Liver (tissue), 9 donors: Measurements from ENCODE around the gene BRI3BP. TPM values are rescaled to one million over a fixed set of nuclear protein-coding genes. Genes with fewer than 3 reads are reported as not detected.

Source experiments
- DNase-seq: peaks from one replicate; pipeline ENCODE4 v3.0.0-alpha.2; 2017; ENCODE audit warnings: low spot score
- H3K27ac ChIP-seq, 2 donors: one replicate each; pipeline ENCODE4 v1.7.0; 2013; ENCODE audit warnings: inconsistent platforms in 2 of 2, low read length in 2 of 2, control low read depth in 1 of 2, low read depth in 1 of 2, mild to moderate bottlenecking in 1 of 2
- H3K27me3 ChIP-seq, 4 donors: one replicate each; pipeline versions ENCODE4 v1.6.1 to v1.7.0; 2013; ENCODE audit warnings: low read length in 3 of 4, inconsistent platforms in 1 of 4, mild to moderate bottlenecking in 1 of 4, moderate library complexity in 1 of 4; ENCODE audit not compliant: control insufficient read depth in 4 of 4, insufficient read depth in 4 of 4
- H3K36me3 ChIP-seq, 4 donors: one replicate each; pipeline versions ENCODE4 v1.6.1 to v1.7.0; 2013; ENCODE audit warnings: low read length in 3 of 4, mild to moderate bottlenecking in 3 of 4, low read depth in 1 of 4, moderate library complexity in 1 of 4; ENCODE audit not compliant: control insufficient read depth in 4 of 4, insufficient read depth in 3 of 4
- H3K4me1 ChIP-seq, 4 donors: one replicate each; pipeline versions ENCODE4 v1.6.1 to v1.7.0; 2013; ENCODE audit warnings: low read length in 3 of 4, mild to moderate bottlenecking in 3 of 4, moderate library complexity in 1 of 4; ENCODE audit not compliant: control insufficient read depth in 4 of 4, insufficient read depth in 4 of 4
- H3K4me3 ChIP-seq, 3 donors: one replicate each; pipeline versions ENCODE4 v1.6.1 to v1.7.0; 2013; ENCODE audit warnings: low read length in 3 of 3, control low read depth in 1 of 3, low read depth in 1 of 3, mild to moderate bottlenecking in 1 of 3
- H3K9ac ChIP-seq, 2 donors: one replicate each; pipeline ENCODE4 v1.7.0; 2013; ENCODE audit warnings: low read length in 2 of 2, mild to moderate bottlenecking in 2 of 2, moderate library complexity in 2 of 2, control low read depth in 1 of 2, low read depth in 1 of 2
- H3K9me3 ChIP-seq, 4 donors: one replicate each; pipeline versions ENCODE4 v1.6.1 to v1.7.0; 2013; ENCODE audit warnings: low read length in 3 of 4; ENCODE audit not compliant: control insufficient read depth in 4 of 4
- ATF3 ChIP-seq: IDR thresholded peaks from 2 replicates; pipeline ENCODE4 v1.6.1; 2016; ENCODE audit warnings: antibody characterized with exemption
- CTCF ChIP-seq: fragments of 150-350 bp; IDR thresholded peaks from 2 replicates; pipeline ENCODE4 v1.5.1; 2017; ENCODE audit warnings: improper control_type of control experiment, low read depth, low read length; ENCODE audit not compliant: missing input control
- EGR1 ChIP-seq, 2 donors: IDR thresholded peaks; 2 replicates each; pipeline ENCODE4 v1.6.1; 2016 to 2018; ENCODE audit warnings: antibody characterized with exemption in 2 of 2, low read depth in 2 of 2
- FOXA1 ChIP-seq: IDR thresholded peaks from 2 replicates; pipeline ENCODE4 v1.6.1; 2016; ENCODE audit warnings: antibody characterized with exemption
- FOXA2 ChIP-seq: IDR thresholded peaks from 2 replicates; pipeline ENCODE4 v1.6.1; 2016; ENCODE audit warnings: antibody characterized with exemption
- GABPA ChIP-seq, 2 donors: IDR thresholded peaks in 1 of 2; conservative IDR thresholded peaks in 1 of 2; 2 replicates each; pipeline ENCODE4 v1.6.1; 2016; ENCODE audit warnings: antibody characterized with exemption in 2 of 2, mild to moderate bottlenecking in 1 of 2, moderate library complexity in 1 of 2
- HNF4A ChIP-seq, 2 donors: conservative IDR thresholded peaks; 2 replicates each; pipeline ENCODE4 v1.6.1; 2016; ENCODE audit warnings: antibody characterized with exemption in 2 of 2, mild to moderate bottlenecking in 2 of 2
- HNF4G ChIP-seq: IDR thresholded peaks from 2 replicates; pipeline ENCODE4 v1.6.1; 2016; ENCODE audit warnings: antibody characterized with exemption
- JUND ChIP-seq, 2 donors: IDR thresholded peaks; 2 replicates each; pipeline ENCODE4 v1.6.1; 2016; ENCODE audit warnings: antibody characterized with exemption in 2 of 2
- NR2F2 ChIP-seq: IDR thresholded peaks from 2 replicates; pipeline ENCODE4 v1.6.1; 2016; ENCODE audit warnings: antibody characterized with exemption
- RAD21 ChIP-seq, 2 donors: IDR thresholded peaks; 2 replicates each; pipeline ENCODE4 v1.6.1; 2016; ENCODE audit warnings: antibody characterized with exemption in 2 of 2, mild to moderate bottlenecking in 2 of 2
- REST ChIP-seq: IDR thresholded peaks from 2 replicates; pipeline ENCODE4 v1.6.1; 2016; ENCODE audit warnings: antibody characterized with exemption, mild to moderate bottlenecking
- RXRA ChIP-seq, 2 donors: IDR thresholded peaks; 2 replicates each; pipeline ENCODE4 v1.6.1; 2017 to 2018; ENCODE audit warnings: antibody characterized with exemption in 2 of 2, mild to moderate bottlenecking in 1 of 2
- SP1 ChIP-seq: IDR thresholded peaks from 2 replicates; pipeline ENCODE4 v1.6.1; 2018; ENCODE audit warnings: antibody characterized with exemption, mild to moderate bottlenecking
- TAF1 ChIP-seq: conservative IDR thresholded peaks from 2 replicates; pipeline ENCODE4 v1.6.1; 2016; ENCODE audit warnings: antibody characterized with exemption, mild to moderate bottlenecking
- ZBTB33 ChIP-seq: IDR thresholded peaks from 2 replicates; pipeline ENCODE4 v1.6.1; 2016; ENCODE audit warnings: antibody characterized with exemption
- WGBS: extraction: QIAGEN DNeasy Blood & Tissue Kit; methylation state at CpG from one replicate; pipeline ENCODE4 v1.1.7; 2013; 5-methylcytosine and 5-hydroxymethylcytosine counted together
- polyA plus RNA-seq, 2 donors: library from polyadenylated mRNA; stranded (reverse) in 1 of 2; unstranded in 1 of 2; fragments of 200-250 nt in 1 of 2; fragments of >200 nt in 1 of 2; fragmentation: Nextera tagmentation in 1 of 2; extraction: Ambion mirVana in 1 of 2; gene quantifications; one replicate each; pipeline versions ENCODE4 v1.2.1 to v1.2.3, GENCODE V29; 2013 to 2015
- total RNA-seq, 2 donors: library from RNA; depleted of rRNA; stranded (reverse); fragments of >200 nt; gene quantifications; one replicate each; pipeline ENCODE4 v1.2.3, GENCODE V29; 2014
- donor health status: healthy.
- donor health status: healthy.
- donor health status: healthy.
- donor health status: healthy.
- donor health status: healthy.

BRI3BP gene
- total and polyA plus RNA-seq, 4 donors: 2.4 to 15.3 (median 4.7) TPM

- H3K9me3 ChIP-seq: no peaks in the 10 kb centered on the region
- no peaks in the 10 kb centered on the region for H3K36me3 ChIP-seq
- no peak overlapping the region for H3K4me3 ChIP-seq
- no peak overlapping the region for H3K9ac ChIP-seq
- DNase-seq: no peak
- H3K27me3 ChIP-seq: no peaks in the 10 kb centered on the region
- no peak overlapping the region for H3K27ac ChIP-seq
- 93% methylated on average over 6 of the region's 6 CpGs for WGBS
- TF ChIP-seq HNF4G: no peak
- no peak for TF ChIP-seq ZBTB33
- TF ChIP-seq SP1: no peak
- no peak for TF ChIP-seq HNF4A (conservative IDR thresholded peaks at IDR 0.05)
- no peak for TF ChIP-seq FOXA1
- TF ChIP-seq FOXA2: no peak
- TF ChIP-seq RXRA (IDR thresholded peaks at IDR 0.05): no peak
- TF ChIP-seq JUND (IDR thresholded peaks at IDR 0.05): no peak
- no peak for TF ChIP-seq CTCF
- no peak for TF ChIP-seq EGR1 (IDR thresholded peaks at IDR 0.05; ENCODE audit: low read depth in 2 of 2)
- TF ChIP-seq REST: no peak
- no peak for TF ChIP-seq ATF3
- no peak for TF ChIP-seq RAD21 (IDR thresholded peaks at IDR 0.05)
- TF ChIP-seq NR2F2: no peak
- H3K4me1 ChIP-seq: peaks cover 0 to 6% (median 4%) of the 10 kb centered on the region in 4 donors
Observed at GRCh38 chr12:125070112-125070511, 76.7 kb downstream of the BRI3BP start.

- 96% methylated on average over 11 of the region's 11 CpGs for WGBS
- Histone ChIP-seq H3K27ac (no peak overlapping the region), H3K36me3 (no peaks in the 10 kb centered on the region), H3K9ac (no peak overlapping the region), H3K27me3 (no peaks in the 10 kb centered on the region), H3K4me1 (peaks cover 0 to 3% (median 1%) of the 10 kb centered on the region in 4 donors), H3K4me3 (no peak overlapping the region), H3K9me3 (no peaks in the 10 kb centered on the region)
- no peak for TF ChIP-seq TAF1
- no peak for TF ChIP-seq SP1
- TF ChIP-seq GABPA (IDR thresholded peaks at IDR 0.05 in 1 of 2, conservative IDR thresholded peaks at IDR 0.05 in 1 of 2): no peak
- TF ChIP-seq HNF4A (conservative IDR thresholded peaks at IDR 0.05): no peak
- no peak for TF ChIP-seq JUND (IDR thresholded peaks at IDR 0.05)
- no peak for TF ChIP-seq EGR1 (IDR thresholded peaks at IDR 0.05; ENCODE audit: low read depth in 2 of 2)
- no peak for TF ChIP-seq REST
- no peak for TF ChIP-seq CTCF
- no peak for TF ChIP-seq HNF4G
- DNase-seq: no peak
Observed at GRCh38 chr12:125070661-125071390, 77.4 kb downstream of the BRI3BP start.
